GM19438 (cell line): Measurements from ENCODE around the gene NDUFB1.

ENCODE experiments used
- ATAC-seq: cut with Tn5 transposase; IDR thresholded peaks from one replicate; pipeline ENCODE4 v1.9.1; 2021; ENCODE audit warnings: low read depth; ENCODE audit not compliant: unreplicated experiment

The NDUFB1 gene

DNA sequence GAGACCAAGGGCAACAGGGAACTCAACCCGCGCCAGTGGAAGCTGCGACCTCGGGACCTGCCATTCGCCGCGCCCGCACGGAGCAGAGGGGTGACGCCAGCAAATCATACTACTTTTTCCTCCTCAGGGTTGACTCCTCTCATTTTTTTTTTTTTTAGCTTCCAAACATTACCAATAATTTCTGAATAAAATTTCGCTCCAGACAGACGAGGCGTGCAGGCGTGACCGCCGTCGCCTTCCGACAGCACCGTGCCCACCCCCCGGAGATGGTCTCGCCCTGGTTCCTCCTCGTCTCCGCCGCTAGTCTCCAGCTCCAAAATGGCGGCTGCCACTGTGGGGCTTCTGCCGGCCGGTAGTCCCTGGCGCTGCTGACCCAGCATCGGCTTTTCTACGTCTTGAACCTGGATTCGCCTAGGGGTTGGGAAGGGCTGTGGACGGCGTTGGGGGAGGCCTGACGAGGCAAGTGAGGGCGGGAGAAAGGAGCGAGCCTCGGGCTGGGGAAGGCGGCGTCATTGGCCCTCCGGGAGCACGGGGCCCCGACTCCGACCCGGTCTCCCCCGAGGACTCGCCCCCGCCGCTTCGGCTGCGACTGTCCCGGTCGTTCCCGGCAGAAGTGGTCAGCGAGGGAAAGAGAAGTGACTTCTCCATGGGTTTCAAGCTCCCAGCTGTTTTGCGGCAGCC lies at the start of gene NDUFB1, which contains the start of gene CPSF2:
NDUFB1 (minus strand) TSS at position 37 of the 681 bp plus-strand sequence. CDS start 4,069 bp downstream, outside the sequence.
CPSF2 (plus strand) TSS at position 300 of the 681 bp plus-strand sequence. CDS start 9,016 bp downstream, outside the sequence.
- peak; percentile 85 for ATAC-seq

DNA sequence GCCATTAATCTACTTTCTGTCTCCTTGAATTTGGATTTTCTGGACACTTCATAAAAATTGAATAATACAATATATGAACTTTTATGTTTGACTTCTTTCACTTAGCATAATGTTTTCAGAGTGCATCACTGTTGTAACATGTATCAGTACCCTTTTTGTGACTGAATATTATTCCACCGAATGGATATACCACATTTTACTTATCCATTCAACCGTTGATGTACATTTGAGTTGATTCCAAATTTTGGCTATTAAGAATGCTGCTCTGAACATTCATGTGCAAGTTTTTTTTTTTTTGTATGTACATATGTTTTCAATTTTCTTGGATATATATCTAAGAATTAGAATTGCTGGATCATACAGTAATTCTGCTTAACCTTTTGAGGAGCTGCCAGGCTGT lies 43.5 kb upstream of the NDUFB1 start:
- ATAC-seq: no peak

DNA sequence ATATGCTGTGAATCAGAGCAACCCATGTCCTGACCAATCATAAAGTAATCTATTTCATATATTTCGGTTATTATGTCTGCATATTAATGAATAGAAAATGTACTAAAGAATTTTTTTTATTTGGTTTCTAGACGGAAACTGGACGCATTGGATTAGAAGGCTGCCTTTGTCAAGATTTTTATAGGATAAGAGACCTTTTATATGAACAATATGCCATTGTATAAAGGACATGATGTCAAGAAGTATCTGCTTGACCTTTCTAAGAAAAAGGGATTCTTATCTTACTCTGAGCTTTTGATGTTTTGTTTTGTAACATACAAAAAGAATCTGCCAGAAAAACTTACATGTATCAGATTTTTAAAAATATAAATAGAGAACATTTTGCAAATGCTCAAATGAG lies 40.0 kb upstream of the NDUFB1 start:
- ATAC-seq: no peak

DNA sequence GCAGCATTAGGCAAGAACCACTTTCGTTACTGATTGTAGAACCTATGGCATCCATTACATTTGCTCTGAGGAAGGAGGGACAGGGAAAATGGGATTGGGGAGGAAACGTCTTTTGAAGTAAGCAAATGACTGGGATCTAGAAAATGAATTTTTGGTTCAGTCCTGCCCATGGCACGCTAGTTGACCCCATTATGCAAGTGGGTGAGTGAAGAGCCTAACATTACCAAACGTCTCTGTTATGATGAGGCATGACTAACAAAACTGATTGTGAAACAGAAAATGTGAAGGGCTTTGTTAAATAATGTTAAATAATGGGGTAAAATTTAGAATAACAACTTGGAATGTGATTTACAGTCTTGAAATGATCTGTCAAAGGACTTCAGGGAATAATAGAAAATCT lies 39.1 kb upstream of the NDUFB1 start:
- no peak for ATAC-seq

DNA sequence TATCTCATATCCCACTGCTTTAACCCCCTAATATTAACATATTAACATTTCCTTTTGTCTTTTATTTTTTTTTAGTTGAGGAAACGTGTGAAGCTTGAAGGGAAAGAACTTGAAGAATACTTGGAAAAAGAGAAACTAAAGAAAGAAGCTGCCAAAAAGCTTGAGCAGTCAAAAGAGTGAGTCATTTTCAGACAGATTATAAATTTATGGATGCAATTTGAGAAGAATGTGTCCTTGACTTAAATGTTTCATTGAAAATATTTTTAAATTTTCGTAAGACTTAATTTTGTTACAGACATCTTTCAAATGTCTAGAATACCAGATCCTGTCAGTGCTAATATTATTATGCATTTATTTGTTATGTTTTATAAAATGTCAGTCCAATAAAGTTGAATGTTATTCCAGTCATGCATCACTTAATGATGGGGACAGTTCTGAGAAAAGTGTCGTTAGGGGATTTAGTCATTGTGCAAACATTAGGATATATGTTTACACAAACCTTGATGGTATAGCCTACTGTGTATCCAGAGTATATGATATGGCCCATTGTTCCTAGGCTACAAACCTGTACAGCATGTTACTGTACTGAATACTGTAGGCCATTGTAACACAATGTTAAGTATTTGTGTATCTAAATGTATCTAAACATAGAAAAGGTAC lies 32.9 kb upstream of the NDUFB1 start:
- ATAC-seq: no peak

DNA sequence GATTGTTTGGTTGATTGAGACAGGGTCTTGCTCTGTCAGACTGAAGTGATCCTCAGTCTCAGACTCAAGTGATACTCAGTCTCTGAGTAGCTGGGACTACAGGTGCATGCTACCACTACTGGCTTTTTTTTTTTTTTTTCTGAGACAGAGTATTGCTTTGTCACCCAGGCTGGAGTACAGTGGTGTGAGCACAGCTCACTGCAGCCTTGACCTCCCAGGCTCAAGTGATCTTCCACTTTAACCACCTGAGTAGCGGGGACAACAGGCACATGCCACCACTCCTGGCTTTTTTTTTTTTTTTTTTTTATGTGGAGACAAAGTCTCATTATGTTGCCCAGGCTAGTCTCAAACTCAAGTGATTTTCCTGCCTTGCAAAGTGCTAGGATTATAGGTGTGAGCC lies 32.1 kb upstream of the NDUFB1 start:
- ATAC-seq: no peak

DNA sequence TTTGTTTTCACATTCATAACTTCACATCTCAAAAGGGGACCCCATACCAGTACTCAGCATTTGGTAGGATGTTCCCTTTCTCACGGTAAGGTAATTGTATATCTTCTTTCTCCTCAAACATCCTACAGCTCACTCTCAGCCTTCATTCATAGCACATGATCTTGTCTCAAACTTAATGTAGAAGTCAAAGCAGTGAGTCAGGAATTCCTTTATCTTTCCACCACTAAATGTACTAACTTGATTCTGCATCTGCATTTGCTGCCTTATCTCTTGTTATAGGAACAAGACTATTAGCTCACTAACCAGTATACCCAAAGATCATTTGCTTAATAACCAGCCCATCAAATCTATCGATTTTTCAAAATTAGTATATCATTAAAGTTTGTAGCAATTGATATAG lies 23.2 kb upstream of the NDUFB1 start:
- no peak for ATAC-seq

DNA sequence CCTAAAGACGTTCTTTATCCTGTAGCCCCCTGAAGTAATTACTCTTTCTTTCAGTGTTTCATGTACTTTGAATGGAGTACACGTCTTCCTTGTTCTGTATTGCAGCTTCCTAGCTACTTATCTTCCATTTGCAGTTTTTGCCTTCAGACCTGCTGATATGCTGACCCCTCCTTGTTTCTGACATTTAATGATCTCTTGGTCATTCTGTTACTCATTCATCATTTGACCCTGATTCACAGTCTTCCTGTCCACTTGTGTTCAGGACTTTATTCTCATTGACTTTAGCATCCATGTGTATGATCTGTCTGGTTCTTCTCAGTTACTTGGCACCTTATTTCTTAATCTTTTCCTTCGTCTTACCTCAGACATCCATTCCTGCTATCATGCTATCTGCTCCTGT lies 22.5 kb upstream of the NDUFB1 start:
- no peak for ATAC-seq

DNA sequence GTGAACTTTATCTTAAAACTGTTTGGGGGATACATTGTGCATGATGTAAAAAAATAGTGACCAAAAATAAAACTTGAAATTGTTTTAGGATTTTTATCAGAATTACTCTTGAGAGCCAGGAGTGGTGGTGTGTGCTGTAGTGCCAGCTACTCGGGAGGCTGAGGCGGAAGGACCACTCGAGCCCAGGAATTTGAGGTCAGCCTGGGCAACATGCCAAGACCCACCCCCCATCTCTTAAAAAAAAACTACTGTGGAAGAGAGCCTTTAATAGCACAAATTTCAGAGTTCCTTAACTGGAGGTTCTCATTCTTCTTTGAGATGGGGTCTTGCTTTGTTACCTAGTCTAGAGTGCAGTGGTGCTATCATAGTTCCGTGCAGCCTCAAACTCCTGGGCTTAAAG lies 21.8 kb upstream of the NDUFB1 start:
- no peak for ATAC-seq

DNA sequence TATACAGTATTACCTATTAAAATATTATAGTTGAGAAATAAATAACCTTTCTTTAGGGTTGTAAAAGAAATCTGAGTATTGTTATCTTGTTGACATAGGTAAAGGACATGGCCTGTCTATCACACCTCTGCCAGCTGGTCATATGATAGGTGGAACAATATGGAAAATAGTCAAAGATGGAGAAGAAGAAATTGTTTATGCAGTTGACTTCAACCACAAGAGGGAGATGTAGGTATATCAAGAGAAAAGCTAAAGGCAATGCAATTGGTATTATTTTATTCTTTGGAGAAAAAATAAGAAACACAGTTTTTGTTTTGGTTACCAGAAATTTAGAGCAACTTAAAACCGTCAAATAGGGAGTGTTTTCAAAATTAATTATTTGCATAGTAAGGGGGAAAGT lies 13.8 kb upstream of the NDUFB1 start:
- no peak for ATAC-seq

DNA sequence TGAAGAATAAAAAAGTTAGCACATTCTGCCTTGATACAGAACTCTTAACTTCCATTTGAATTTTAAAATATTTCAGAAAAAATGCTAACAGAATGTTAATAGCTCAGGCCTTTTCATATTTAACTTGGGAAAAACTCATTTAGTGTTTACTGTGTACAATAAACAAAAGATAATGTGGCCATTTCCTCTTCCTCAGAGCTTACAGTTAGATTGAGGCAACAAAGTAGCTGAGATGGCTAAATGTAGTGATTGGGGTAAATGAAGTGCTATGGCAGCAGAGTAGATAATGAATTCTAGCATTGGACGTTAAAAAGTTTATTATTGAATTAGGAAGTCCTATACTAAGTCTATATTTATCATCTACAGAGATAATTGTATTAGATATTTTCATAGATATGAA lies 12.9 kb upstream of the NDUFB1 start:
- no peak for ATAC-seq

DNA sequence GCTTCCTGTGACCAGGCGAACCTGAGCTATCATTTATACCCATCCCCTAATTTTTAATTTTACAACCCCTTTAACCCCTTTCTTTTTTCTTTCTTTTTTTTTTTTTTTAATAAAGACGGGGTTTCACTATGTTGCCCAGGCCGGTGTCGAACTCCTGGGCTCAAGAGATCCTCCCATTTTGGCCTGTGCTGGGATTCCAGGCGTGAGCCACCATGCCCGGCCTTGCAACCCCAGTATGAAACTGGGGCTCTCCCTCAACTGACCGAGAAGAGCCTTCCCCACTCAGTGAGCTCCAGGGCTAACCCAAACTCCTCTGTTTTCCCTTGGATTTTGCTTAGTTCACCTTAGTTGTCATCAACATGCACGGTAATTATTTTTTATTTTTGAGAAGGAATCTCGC lies 1.3 kb upstream of the NDUFB1 start:
- no peak for ATAC-seq

DNA sequence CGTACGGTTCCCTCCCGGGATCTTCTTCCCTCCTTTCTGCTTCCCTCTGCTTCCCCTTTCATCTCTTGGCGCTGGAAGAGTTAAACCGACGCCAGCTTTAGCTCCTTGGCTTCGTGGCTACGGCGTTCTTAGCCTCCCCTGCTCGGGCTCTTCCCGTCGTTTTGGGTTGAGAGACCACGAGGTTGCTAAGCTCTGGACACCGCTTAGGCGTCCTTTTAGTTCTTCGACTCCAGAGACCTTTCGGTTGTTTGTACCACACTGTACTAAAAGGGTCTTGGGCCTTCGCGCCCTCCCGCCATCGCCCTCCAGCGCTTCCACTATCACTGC lies 808 bp upstream of the NDUFB1 start:
- ATAC-seq: no peak

DNA sequence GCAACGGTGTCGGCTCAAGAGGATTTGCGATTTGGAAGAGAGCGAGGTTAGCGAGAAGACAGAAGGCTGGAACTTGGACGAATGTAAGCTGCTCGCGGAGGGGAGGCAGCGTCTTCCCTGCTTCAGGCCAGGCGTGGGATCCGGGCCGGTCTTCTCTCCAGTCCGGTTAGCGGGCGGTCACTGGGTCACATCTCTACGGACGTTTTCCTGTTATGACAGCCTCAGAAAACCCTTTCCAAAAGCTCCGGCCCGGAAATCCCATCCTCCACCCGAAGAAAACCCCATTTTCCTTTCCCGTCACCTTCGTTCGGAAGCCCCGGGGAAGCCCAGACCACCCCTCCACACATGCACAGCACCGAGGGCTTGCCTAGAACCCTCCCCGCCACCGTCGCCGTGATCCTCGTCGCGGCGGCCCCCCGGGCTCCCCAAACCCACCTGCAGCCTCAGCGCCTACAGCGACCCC lies 268 bp downstream of the NDUFB1 start:
- peak; percentile 26 for ATAC-seq

DNA sequence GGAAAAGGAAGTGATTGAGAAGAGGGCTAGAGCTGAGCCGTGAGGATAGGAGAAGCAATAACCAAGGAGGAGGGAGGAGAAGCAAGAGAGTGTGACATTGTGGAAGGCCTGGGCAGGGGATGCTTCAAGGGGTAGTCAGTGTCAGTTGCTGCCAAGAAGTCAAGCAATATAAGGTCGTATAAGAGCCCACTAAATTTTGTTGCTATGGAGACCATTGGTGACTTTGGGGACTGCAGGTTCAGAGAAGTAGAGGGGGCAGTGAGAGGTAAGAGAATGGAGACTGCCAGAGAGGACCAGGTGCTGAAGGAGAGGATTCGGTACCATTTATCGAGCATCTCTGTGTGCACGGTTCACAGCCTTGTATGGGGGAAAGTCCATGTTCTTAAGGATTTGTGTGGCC lies 12.0 kb downstream of the NDUFB1 start:
- ATAC-seq: no peak

DNA sequence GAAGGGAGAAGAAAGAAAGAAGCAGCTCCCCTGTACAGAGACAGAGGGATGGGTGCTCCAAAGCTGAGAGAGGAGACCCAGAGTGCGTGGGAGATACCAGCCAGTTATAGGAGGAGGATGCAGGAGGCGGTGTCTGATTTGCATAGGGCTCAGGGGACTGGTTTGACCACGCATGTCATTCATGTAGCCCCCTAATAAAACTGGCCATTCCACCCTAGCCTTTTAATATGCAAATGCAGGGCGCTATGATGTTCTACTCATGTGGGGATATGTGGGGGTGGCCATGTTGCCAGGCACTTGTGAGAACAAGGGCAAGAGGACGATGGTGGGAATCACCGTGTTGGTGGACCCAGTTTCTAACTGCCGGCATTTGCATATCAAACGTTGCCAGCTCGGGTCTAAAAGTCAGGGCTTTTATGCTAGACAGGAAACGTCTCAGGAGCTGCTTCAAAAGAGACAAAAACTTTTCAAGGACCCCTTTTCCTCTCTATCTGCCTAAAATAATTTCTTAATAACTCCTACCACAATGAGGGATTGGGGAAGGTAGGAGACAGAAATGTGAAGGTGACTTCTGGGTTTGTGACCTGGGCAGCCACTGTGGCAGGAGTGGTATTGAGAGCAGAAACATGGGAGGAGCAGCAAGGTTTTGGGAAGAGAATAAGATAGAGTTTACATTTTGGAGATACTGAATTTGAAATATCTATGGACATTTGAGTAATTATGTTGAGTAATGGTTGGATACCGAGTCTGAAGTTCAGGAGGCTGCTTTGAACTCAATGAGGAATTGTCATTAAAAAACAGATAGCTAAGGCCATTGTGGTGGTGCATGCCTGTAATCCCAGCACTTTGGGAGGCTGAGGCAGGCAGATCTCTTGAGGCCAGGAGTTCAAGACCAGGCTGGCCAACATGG lies 12.9 kb downstream of the NDUFB1 start:
- no peak for ATAC-seq

DNA sequence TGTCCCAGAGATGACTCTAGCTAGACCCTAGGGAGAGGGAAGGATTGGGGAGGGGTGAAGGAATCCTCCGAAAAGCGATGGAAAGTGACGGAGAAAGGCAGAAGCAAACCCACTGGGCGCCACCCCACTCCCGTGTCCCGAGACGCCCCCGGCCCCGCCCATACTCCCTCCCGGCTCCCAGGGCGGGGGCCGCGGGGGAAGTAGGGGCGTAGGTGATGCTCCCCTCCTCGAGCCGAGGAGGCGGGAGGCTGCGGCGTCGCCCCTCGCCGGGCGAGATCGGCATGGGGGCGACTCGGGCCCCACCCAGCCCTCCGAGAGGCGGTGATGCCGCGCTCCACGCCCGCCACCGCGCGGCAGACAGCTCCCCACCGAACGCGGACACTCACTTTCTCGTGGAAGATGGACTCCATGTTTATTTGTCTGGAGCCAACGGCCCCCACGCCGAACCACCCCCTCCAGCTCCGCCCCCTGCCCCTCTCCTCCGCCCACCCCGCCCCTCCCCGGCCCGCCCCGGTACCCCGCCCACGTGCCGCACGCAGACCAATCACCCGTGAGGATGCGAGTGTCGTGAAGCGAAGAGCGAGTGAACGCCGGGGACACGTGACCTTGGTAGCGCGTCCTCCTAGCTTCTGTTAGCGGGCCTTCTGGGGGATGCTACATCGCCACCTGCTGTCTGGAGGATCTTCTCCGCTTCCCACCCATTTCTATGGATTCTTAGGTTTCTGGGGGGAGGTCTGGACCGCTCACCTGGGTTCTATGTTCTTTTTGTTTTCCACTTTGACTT lies 15.2 kb downstream of the NDUFB1 start, which contains the start of gene ATXN3:
ATXN3 (minus strand) TSS at position 440 of the 784 bp plus-strand sequence; CDS start at position 410, 30 bp downstream.
- ATAC-seq: peak; percentile 87

DNA sequence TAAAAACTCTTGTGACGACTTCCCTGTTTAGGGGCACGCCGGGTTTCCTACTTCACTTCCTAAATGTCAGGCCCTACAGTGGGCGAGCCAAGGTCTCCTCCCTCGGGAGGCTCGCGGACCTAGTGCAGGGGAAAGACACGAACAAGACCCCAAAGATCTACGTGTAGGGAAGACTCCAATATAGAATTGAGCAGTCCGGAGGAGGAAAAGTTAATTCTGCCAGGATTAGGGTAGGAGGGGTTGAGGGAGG lies 15.7 kb downstream of the NDUFB1 start:
- ATAC-seq: peak; percentile 10

DNA sequence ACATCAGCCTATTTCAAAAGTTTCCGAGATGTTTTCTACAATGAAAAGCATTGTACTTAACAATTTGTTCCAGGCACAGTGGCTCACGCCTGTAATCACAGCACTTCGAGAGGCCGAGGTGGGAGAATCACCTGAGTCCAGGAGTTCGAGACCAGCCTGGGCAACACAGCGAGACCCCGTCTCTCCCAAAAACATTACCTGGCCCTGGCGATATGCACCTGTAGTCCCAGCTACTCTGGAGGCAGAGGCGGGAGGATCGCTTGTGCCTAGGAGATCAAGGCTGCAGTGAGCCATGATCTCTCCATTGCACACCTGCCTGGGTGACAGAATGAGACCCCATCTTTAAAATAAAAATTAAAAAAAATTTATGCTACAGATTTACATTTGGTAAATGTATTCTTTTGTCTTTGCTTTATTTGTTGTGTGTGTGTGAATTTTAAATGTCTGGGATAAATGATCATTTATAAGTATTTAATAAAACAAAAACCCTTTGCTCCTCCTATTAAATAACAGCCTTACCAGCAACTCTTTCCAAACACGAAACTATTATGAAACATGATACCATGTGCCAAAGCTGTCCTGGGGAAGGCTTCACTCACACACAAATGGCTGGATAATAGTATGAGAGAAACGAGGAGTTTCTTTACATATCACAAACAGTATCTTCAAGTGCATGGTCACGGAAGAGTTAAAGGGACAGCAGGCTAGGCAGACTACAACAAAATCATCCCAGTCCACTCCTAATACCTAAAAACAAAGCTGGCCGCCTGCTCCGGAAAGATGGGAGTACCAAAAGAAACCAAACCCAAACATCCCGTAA lies 16.2 kb downstream of the NDUFB1 start:
- no peak for ATAC-seq
